Gastroesophageal sphincter (tissue), 4 donors: Measurements from ENCODE around the gene TMUB2. TPM values are rescaled to one million over a fixed set of nuclear protein-coding genes. Genes with fewer than 3 reads are reported as not detected.

ENCODE experiments used
- ATAC-seq: fragments of 150-250 bp; one replicate; pipeline ENCODE4 v1.9.1; 2016; ENCODE audit warnings: mild to moderate bottlenecking, moderate library complexity
- H3K27ac ChIP-seq, 4 donors: fragments of 200-600 bp; sonication (generic) in 3 of 4; 1 replicate in 3 of 4; 2 replicates in 1 of 4; pipeline ENCODE4 v1.5.1; 2016 to 2019
- H3K27me3 ChIP-seq: fragments of 200-600 bp; sonication (generic); one replicate; pipeline ENCODE4 v1.5.1; 2019
- H3K36me3 ChIP-seq, 2 donors: fragments of 200-600 bp; sonication (generic); one replicate each; pipeline ENCODE4 v1.5.1; 2019; ENCODE audit warnings: control low read depth in 1 of 2
- H3K4me1 ChIP-seq, 3 donors: fragments of 200-600 bp; sonication (generic); 1 replicate in 2 of 3; 2 replicates in 1 of 3; pipeline ENCODE4 v1.5.1; 2016 to 2019; ENCODE audit warnings: control low read depth in 2 of 3
- H3K4me3 ChIP-seq, 2 donors: fragments of 200-600 bp; sonication (generic); one replicate each; pipeline ENCODE4 v1.5.1; 2019; ENCODE audit warnings: mild to moderate bottlenecking in 1 of 2, moderate library complexity in 1 of 2
- H3K9me3 ChIP-seq, 3 donors: fragments of 200-600 bp; sonication (generic); one replicate each; pipeline ENCODE4 v1.5.1; 2017 to 2019; ENCODE audit warnings: control low read depth in 2 of 3
- CTCF ChIP-seq, 4 experiments: fragments of 200-600 bp in 2 of 4; fragments of 450-650 bp in 2 of 4; sonication (generic) in 1 of 4; IDR thresholded peaks; one replicate each; pipeline ENCODE4 v1.5.1; 2017 to 2019; ENCODE audit warnings: antibody characterized with exemption in 4 of 4, mild to moderate bottlenecking in 2 of 4, moderate library complexity in 2 of 4
- EP300 ChIP-seq: sonication (generic); formaldehyde crosslinking; IDR thresholded peaks from one replicate; pipeline ENCODE4 v1.6.1; 2017; ENCODE audit warnings: antibody characterized with exemption, mild to moderate bottlenecking
- POLR2A ChIP-seq, 2 donors: fragments of 450-650 bp; IDR thresholded peaks; one replicate each; pipeline ENCODE4 v1.6.1; 2017; ENCODE audit warnings: antibody characterized with exemption in 2 of 2, mild to moderate bottlenecking in 2 of 2, moderate library complexity in 1 of 2
- POLR2AphosphoS5 ChIP-seq: sonication (generic); formaldehyde crosslinking; IDR thresholded peaks from one replicate; pipeline ENCODE4 v1.6.1; 2017; ENCODE audit warnings: antibody characterized with exemption
- WGBS, 2 donors: methylation state at CpG; one replicate each; pipeline ENCODE4 v1.1.5; 2018; ENCODE audit warnings: low coverage in 1 of 2; 5-methylcytosine and 5-hydroxymethylcytosine counted together
- total RNA-seq, 4 donors: library from RNA; depleted of rRNA; stranded (reverse); fragments of >200 nt; gene quantifications; one replicate each; pipeline ENCODE4 v1.1.0, GENCODE V29; 2016

The TMUB2 gene
- total RNA-seq, 4 donors from 2014 or later, result 28.3 to 36.1 (median 29.8) TPM

GRCh38 chr17:44159519-44160210, 27.1 kb upstream of the TMUB2 start:
- ATAC-seq, result no peak
- no peaks in the 10 kb centered on the region for H3K36me3 ChIP-seq
- TF ChIP-seq CTCF (IDR thresholded peaks at IDR 0.05), result no peak
- TF ChIP-seq EP300, result no peak
- TF ChIP-seq POLR2AphosphoS5, result no peak
- TF ChIP-seq POLR2A (IDR thresholded peaks at IDR 0.05), result no peak
- H3K27me3 ChIP-seq, result no peaks in the 10 kb centered on the region
- 84 to 85% methylated on average over 10 to 11 of the region's 15 CpGs for WGBS, 2 donors
- H3K4me3 ChIP-seq, result no peak overlapping the region
- H3K27ac ChIP-seq, result no peak overlapping the region
- H3K4me1 ChIP-seq, result no peaks in the 10 kb centered on the region
- no peaks in the 10 kb centered on the region for H3K9me3 ChIP-seq

GRCh38 chr17:44164476-44164875, 22.3 kb upstream of the TMUB2 start:
- 83 to 100% methylated on average over 1 of the region's 1 CpG for WGBS, 2 donors
- TF ChIP-seq POLR2AphosphoS5 (no peak), POLR2A (IDR thresholded peaks at IDR 0.05) (no peak), EP300 (no peak), CTCF (IDR thresholded peaks at IDR 0.05) (no peak)
- Histone ChIP-seq H3K4me3 (no peak overlapping the region), H3K27ac (no peak overlapping the region), H3K4me1 (peaks cover 0 to 17% (median 3%) of the 10 kb centered on the region in 3 donors), H3K27me3 (no peaks in the 10 kb centered on the region), H3K9me3 (no peaks in the 10 kb centered on the region), H3K36me3 (no peaks in the 10 kb centered on the region)
- no peak for ATAC-seq

- no peak overlapping the region for H3K27ac ChIP-seq
- no peak for TF ChIP-seq POLR2AphosphoS5
- no peak for TF ChIP-seq EP300
- TF ChIP-seq POLR2A (IDR thresholded peaks at IDR 0.05), result no peak
Measured at GRCh38 chr17:44167181-44167861, 19.5 kb upstream of the TMUB2 start.

GRCh38 chr17:44170135-44170498, 16.7 kb upstream of the TMUB2 start:
- Histone ChIP-seq H3K27ac (peak overlapping the region; percentile 54 to 91 (median 85)), H3K9me3 (no peaks in the 10 kb centered on the region), H3K4me3 (peak overlapping the region in 1 of 2 donors; percentile 51), H3K36me3 (peaks cover 0 to 11% of the 10 kb centered on the region in 2 donors), H3K4me1 (peaks cover 0 to 49% (median 7%) of the 10 kb centered on the region in 3 donors), H3K27me3 (no peaks in the 10 kb centered on the region)
- no peak for ATAC-seq
- WGBS, 2 donors, result 0 to 6% methylated on average over 1 to 2 of the region's 5 CpGs
- no peak for TF ChIP-seq EP300
- TF ChIP-seq POLR2AphosphoS5, result no peak
- TF ChIP-seq CTCF (IDR thresholded peaks at IDR 0.05), result no peak

More at GRCh38 chr17:44167181-44167861, 19.5 kb upstream of the TMUB2 start:
- H3K4me3 ChIP-seq, result no peak overlapping the region
- peaks cover 0 to 45% (median 7%) of the 10 kb centered on the region in 3 donors for H3K4me1 ChIP-seq
- ATAC-seq, result no peak
- no peaks in the 10 kb centered on the region for H3K27me3 ChIP-seq
- no peaks in the 10 kb centered on the region for H3K9me3 ChIP-seq
- H3K36me3 ChIP-seq, result no peaks in the 10 kb centered on the region
- WGBS, 2 donors, result 100% methylated on average over 3 of the region's 7 CpGs; no CpG with 5 or more reads in 1 of the 2 donors

- Histone ChIP-seq H3K4me3 (peak within 1 kb of the TSS; percentile 29 to 51), H3K36me3 (peaks cover 0 to 11% of the 10 kb centered on the region in 2 donors), H3K27me3 (no peaks in the 10 kb centered on the region), H3K9me3 (no peaks in the 10 kb centered on the region), H3K27ac (peak within 1 kb of the TSS; percentile 54 to 91 (median 85)), H3K4me1 (peaks cover 0 to 49% (median 7%) of the 10 kb centered on the region in 3 donors)
- WGBS, 2 donors, result no CpG with 5 or more reads among the region's 21 CpGs
- TF ChIP-seq EP300 (no peak), POLR2A (IDR thresholded peaks at IDR 0.05) (peak in 1 of 2 donors; percentile 20), CTCF (IDR thresholded peaks at IDR 0.05) (peak in 1 of 4 experiments; percentile 21)
- ATAC-seq, result peak; percentile 60
Measured at GRCh38 chr17:44170499-44171201, 16.1 kb upstream of the TMUB2 start, which contains the start of gene ASB16. ASB16 (plus strand) TSS chr17:44170704; CDS start chr17:44170790, 86 bp downstream.
